Loucy (cell line): Measurements from ENCODE around the gene EPHA6.

ENCODE experiments used
- EZH2phosphoT487 ChIP-seq: fragments of 200-600 bp; IDR thresholded peaks from 2 replicates; pipeline ENCODE4 v1.6.1; 2018; ENCODE audit warnings: antibody characterized with exemption, mild to moderate bottlenecking, moderate library complexity, borderline replicate concordance
- TF ChIP-seq, protein P1 (sequence below): fragments of 200-600 bp; sonication (generic); conservative IDR thresholded peaks from 2 replicates; pipeline ENCODE4 v1.5.1; 2014; ENCODE audit warnings: mild to moderate bottlenecking, antibody characterized with exemption, low read length

DNA sequence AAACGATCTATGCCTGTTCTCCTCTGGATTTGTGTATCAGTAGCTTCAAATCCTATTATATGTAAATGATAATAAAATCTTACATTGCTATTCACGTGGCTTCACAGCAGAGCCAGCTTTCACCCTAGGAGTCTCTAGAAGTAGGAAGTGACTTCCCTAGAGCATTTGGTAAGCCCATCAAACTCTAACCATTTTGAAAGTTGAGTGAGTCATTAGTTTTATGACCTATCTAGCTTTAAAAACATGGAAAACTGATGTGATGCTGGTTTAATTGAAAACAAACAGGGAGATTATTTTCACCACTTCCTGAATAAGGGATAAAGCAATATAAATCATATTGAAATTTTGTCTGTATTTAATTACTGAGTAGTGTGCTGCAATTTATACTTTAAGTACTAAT lies 275.2 kb downstream of the EPHA6 start:
- TF ChIP-seq, protein P1, sequence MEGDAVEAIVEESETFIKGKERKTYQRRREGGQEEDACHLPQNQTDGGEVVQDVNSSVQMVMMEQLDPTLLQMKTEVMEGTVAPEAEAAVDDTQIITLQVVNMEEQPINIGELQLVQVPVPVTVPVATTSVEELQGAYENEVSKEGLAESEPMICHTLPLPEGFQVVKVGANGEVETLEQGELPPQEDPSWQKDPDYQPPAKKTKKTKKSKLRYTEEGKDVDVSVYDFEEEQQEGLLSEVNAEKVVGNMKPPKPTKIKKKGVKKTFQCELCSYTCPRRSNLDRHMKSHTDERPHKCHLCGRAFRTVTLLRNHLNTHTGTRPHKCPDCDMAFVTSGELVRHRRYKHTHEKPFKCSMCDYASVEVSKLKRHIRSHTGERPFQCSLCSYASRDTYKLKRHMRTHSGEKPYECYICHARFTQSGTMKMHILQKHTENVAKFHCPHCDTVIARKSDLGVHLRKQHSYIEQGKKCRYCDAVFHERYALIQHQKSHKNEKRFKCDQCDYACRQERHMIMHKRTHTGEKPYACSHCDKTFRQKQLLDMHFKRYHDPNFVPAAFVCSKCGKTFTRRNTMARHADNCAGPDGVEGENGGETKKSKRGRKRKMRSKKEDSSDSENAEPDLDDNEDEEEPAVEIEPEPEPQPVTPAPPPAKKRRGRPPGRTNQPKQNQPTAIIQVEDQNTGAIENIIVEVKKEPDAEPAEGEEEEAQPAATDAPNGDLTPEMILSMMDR = no peak
- TF ChIP-seq EZH2phosphoT487 = no peak
